GM06990 (cell line): ENCODE data around the gene ARHGAP32.

Source experiments
- DNase-seq: peaks from one replicate; pipeline ENCODE4 v3.0.0-alpha.2; 2011; ENCODE audit not compliant: insufficient read length; ENCODE audit errors: extremely low read depth
- H3K27me3 ChIP-seq: replicated peaks from 2 replicates; pipeline ENCODE4 v1.6.0; 2011; ENCODE audit warnings: low read length; ENCODE audit not compliant: control insufficient read depth, insufficient read depth
- H3K36me3 ChIP-seq: 2 replicates; pipeline ENCODE4 v1.5.1; 2011; ENCODE audit warnings: low read length; ENCODE audit not compliant: control insufficient read depth, insufficient read depth
- H3K4me3 ChIP-seq: replicated peaks from 2 replicates; pipeline ENCODE4 v1.5.1; 2011; ENCODE audit warnings: low read depth, mild to moderate bottlenecking, control low read depth, low read length
- TF ChIP-seq, protein P1 (sequence below): IDR thresholded peaks from 2 replicates; pipeline ENCODE4 v1.5.1; 2011; ENCODE audit warnings: low read length, control low read depth, mild to moderate bottlenecking, inconsistent platforms; ENCODE audit not compliant: insufficient read depth, poor library complexity, severe bottlenecking

Gene ARHGAP32

DNA sequence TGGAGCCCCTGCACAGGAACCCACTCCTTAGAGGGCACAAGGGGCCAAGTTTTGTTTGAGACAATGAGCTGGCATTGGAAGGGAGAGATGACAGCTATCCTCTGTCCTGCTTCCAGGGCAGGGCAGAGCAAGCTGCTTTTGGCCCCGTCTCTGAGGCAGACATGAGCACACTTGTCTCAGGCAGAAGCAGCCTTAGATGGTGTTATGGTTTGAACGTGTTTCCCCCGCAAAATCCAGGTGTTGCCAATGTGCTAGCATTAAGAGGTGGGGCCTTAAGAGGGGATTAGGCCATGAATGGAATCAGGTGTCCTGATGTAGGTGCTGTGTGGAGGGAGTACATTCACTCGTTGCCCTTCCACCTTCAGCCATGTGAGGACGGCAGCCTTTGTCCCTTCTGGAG is 252.0 kb downstream of the ARHGAP32 start:
- Histone ChIP-seq H3K27me3 (no peaks in the 10 kb centered on the region; the same call in none of the 2 replicates), H3K36me3 (no peaks in the 10 kb centered on the region), H3K4me3 (no peak overlapping the region)
- DNase-seq = no peak
- TF ChIP-seq, protein P1, sequence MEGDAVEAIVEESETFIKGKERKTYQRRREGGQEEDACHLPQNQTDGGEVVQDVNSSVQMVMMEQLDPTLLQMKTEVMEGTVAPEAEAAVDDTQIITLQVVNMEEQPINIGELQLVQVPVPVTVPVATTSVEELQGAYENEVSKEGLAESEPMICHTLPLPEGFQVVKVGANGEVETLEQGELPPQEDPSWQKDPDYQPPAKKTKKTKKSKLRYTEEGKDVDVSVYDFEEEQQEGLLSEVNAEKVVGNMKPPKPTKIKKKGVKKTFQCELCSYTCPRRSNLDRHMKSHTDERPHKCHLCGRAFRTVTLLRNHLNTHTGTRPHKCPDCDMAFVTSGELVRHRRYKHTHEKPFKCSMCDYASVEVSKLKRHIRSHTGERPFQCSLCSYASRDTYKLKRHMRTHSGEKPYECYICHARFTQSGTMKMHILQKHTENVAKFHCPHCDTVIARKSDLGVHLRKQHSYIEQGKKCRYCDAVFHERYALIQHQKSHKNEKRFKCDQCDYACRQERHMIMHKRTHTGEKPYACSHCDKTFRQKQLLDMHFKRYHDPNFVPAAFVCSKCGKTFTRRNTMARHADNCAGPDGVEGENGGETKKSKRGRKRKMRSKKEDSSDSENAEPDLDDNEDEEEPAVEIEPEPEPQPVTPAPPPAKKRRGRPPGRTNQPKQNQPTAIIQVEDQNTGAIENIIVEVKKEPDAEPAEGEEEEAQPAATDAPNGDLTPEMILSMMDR = no peak

DNA sequence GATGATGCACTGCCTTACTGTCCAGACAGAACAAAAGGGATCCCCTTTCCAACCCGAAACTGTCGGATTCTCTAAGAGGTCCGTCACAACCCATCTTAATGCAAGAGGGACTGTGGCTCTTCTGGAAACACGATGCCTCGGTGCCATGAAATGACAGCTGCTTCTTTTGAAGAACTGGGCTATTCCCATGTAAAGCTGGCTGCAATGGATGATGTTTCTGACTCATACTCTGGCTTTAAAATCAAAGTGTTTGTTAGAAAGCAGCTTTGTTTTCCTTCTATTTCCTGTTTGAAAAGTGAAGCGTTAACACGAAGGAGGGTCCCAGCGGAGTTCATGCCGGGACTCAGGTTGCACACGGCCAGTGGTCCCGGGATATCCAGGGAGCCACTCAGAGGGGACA is 252.5 kb downstream of the ARHGAP32 start:
- peaks cover 2% of the 10 kb centered on the region for H3K27me3 ChIP-seq
- no peaks in the 10 kb centered on the region for H3K36me3 ChIP-seq
- TF ChIP-seq, protein P1 = no peak
- no peak overlapping the region for H3K4me3 ChIP-seq
- DNase-seq = no peak

DNA sequence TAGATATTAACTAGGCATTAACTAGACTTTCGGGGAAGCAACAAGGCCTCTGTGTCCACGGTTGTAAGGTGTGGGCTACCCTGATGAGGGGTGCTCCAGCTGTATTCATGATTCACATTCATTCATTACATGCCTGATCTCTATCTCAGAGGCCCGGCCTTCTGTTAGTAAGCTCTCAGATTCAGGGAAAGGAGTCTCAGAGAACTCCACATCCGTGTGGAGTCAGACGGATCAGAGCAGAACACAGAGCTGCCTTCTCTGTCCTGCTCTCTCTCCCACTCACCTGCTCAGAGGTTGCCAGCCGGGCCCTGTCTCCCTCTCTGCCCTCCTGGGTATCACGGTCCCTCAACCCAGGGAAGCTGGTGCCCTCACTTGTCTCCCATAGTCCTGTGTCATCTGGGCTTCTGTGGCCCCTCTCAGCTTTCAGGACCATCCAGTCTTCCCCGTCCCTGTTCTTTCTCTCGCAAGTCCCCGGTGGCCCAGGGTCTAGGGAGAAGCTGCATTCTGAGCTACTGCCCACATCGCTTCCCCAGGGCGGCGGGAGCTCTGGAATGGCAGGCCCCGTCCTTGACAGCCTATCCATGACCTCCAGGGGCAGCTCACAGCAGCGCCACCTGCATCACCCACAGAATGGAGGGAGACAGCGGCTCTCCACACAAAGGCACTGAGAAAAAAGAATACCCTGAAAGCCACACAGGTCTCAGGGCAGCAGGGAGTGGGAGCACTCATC is 253.8 kb downstream of the ARHGAP32 start:
- DNase-seq = no peak
- TF ChIP-seq, protein P1 = no peak
- peaks cover 2% of the 10 kb centered on the region for H3K27me3 ChIP-seq
- no peak overlapping the region for H3K4me3 ChIP-seq
- no peaks in the 10 kb centered on the region for H3K36me3 ChIP-seq

DNA sequence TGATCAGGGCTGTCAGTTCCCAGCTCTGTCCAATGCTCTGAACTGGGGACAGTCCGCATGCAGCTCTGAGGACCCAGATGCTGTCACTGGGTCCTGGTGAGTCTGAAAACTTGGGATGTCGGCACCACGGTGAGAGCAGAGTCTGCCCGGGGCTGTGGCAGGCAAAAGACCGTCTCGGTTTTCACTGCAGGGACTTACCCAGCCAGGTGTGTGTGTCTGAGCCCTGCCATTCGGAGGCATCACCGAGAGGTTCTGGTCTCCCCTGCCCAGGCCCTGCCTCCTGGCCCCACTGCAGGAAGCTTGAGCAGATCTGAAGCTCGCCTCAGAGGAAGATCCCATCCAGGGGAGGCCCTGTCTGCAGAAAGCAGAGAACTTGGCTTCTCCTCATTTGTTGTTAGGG is 254.6 kb downstream of the ARHGAP32 start:
- no peak overlapping the region for H3K4me3 ChIP-seq
- H3K27me3 ChIP-seq = peaks cover 2% of the 10 kb centered on the region
- DNase-seq = no peak
- TF ChIP-seq, protein P1 = no peak
- H3K36me3 ChIP-seq = no peaks in the 10 kb centered on the region

DNA sequence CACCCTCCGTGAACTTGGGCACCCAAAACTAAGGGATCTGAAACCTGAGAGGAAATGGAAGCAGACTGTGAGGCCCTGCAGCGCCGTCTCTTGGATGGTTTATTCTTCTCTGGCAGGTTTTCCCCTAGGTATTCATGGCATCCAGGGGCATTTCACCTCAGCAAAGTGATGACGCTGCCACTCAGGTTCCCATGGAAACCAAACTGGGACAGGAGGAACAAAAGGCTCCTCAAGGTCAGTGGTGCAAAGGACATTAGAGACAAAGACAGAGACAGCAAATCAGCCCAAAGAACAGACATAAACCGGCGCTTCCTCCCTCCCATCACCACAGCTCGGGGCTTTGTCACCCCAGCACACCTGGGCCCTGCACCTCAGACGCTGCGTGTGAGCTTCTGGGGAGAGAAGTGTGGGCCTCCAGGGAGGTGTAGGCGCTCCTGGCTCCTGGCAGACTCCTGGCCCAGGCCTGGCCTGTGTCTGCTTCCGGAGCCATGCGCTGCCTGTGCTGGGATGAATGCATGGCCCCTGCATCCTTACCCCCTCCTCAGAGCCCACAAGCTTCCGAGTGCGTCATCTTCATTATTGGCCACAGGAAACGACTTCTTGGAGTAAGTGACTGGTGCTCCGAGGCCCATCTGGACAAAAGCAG is 255.4 kb downstream of the ARHGAP32 start:
- H3K4me3 ChIP-seq = no peak overlapping the region
- H3K36me3 ChIP-seq = no peaks in the 10 kb centered on the region
- TF ChIP-seq, protein P1 = no peak
- H3K27me3 ChIP-seq = peaks cover 2% of the 10 kb centered on the region
- DNase-seq = no peak
